HG03045 (cell line): ENCODE measurements around the gene SCAMP2.
A peak's percentile ranks its signal among the peaks of the same experiment; 100 is the strongest.
"Not testable (repeated sequence)": the region's sequence is repeated elsewhere in the genome, so short reads cannot be mapped to it uniquely, and the experiment has no call there.

ENCODE experiments used
- ATAC-seq: cut with Tn5 transposase; IDR thresholded peaks from one replicate; pipeline ENCODE4 v1.9.1; 2021; ENCODE audit warnings: mild to moderate bottlenecking, moderate library complexity; ENCODE audit not compliant: unreplicated experiment

The SCAMP2 gene, protein sequence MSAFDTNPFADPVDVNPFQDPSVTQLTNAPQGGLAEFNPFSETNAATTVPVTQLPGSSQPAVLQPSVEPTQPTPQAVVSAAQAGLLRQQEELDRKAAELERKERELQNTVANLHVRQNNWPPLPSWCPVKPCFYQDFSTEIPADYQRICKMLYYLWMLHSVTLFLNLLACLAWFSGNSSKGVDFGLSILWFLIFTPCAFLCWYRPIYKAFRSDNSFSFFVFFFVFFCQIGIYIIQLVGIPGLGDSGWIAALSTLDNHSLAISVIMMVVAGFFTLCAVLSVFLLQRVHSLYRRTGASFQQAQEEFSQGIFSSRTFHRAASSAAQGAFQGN

DNA sequence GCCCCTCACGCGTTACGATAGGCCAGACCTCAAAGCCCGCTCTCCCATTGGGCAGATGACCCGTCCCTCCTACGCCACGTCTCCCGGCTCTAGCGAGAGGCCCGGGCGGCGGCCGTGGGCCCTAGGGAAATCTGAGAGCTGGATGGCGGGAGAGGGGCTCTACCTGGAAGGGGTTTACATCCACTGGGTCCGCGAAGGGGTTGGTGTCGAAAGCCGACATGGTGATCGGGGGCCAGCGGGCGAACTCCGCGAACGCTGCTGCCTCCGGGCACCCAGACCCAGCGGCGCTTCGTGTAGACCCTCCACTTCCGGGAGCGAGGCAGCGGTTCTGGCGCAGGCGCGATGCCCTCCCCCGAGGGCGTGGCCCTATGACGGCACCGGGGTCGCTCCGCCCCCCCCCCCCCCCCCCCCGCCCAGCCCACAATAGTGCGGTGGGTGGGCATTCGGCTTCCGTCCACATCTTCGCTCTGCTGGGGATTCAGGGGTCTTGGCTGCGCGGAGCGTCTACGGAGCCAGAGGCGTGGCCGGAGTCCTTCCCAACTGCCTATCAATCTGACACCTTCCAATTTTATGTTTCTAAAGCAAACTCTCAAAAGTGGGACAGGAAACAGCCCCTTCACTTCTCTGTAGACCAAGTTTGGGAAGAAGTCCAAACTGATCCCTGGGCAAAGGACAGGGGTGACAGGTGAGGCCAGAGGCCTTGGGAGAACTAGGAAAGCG, at the start of gene SCAMP2:
Gene SCAMP2 (minus strand): TSS at position 330 of the 720 bp plus-strand sequence. CDS start 110 bp downstream, at position 220.
- peak; percentile 82 for ATAC-seq

DNA sequence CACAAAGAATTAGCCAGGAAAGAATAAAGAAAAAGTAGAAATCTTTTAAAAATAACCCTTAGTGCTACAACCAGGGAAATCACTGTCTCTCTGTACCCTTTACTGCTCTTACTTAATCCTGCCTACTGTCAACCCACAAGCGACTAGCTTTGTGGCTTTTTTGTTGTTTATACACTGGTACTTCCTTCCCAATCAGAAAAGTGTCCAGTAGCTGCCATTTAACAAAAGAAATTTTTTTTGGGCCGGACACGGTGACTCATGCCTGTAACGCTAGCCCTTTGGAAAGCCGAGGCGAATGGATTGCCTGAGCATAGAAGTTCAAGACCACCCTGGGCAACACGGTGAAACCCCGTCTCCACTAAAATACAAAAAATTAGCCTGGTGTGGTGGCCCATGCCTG, 47.3 kb upstream of the SCAMP2 start:
- ATAC-seq: no peak

DNA sequence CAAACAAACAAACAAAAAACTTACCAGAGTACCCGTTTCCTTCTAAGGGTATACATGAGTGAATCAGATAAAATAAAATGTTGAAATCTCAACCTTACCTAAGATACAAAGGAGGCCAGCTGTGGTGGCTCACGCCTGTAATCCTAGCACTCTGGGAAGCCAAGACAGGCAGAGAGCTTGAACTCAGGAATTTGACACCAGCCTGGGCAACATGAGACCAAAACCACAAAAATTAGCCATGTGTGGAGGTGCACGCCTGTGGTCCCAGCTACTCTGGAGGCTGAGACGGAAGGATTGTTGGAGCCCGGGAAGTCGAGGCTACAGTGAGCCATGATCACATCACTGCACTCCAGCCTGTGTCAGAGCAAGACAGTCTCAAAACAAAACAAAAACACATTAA, 44.5 kb upstream of the SCAMP2 start:
- no peak for ATAC-seq

DNA sequence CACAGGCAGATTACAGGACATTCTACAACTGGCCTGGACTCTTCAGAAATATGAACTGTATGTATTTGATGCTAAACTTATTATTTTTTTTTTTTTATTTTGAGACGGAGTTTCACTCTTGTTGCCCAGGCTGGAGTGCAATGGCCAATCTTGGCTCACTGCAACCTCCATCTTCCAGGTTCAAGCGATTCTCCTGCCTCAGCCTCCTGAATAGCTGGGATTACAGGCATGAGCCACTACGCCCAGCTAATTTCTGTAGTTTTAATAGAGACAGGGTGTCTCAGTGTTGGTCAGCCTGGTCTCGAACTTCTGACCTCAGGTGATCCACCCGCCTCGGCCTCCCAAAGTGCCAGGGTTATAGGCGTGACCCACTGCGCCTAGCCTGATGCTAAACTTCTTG, 40.6 kb upstream of the SCAMP2 start:
- not testable (repeated sequence) for ATAC-seq

DNA sequence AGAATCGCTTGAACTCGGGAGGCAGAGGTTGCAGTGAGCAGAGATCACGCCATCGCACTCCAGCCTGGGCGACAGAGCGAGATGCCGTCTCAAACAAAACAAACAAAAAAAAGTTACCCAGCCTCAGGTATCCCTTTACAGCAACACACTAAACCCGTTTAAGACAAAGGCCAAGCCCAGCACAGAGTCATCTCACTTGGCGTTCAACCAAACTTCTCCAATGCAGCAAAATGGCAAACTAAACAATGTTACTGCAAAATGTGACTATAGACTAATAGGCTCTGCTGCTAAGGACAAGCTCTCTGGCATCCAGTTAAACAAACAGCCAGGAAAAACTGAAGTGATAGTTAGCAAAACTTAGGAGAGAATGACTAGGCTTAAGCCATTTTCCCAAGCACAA, 39.9 kb upstream of the SCAMP2 start:
- ATAC-seq: no peak

DNA sequence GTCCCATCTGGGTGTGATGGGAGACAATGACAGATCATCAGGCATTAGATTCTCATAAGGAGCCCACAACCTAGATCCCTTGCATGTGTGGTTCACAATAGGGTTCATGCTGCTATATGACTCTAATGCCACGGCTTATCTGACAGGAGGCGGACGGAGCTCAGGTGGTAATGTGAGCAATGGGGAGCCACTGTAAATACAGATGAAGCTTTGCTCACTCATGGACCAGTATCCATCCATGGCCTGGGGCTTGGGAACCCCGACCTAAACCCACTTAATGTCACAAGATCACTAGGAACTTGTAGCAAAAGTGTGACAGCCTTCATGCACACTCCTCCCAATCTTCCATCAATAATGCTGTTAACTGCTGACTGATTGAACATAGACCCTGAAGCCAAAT, 35.5 kb upstream of the SCAMP2 start:
- ATAC-seq: no peak

DNA sequence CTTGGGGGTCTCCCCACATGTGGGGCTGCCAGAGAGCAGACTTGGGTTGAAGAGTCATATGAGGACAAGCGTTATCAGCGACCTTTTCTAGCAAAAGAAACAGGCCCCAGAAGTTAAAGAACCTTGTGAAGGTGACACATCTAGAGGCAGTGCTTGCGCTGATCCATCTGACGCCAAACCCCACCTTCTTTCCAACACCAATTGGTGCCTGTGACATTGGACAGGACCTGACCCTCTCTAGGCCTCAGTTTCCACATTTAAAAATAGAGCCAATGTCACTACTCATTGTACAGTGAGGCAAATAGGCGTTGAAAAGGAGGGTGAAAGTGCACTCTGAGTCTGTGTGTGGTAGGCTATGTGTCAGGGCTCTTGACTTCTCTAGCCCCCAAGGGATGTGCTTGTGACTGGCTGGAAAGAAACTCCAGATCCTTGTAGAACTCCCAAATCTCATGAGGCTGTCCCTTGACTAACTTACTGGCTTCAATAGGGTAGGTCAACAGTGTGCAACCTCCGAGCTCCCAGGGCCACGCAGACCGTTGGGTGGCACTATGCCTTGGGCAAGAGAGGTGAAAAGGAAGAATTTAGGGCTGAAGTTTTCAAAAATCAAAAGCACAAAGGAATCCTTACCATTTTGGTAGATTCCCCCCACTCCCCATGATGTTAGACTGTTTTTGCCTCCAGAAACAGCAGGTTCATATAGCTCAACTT, 34.2 kb upstream of the SCAMP2 start:
- no peak for ATAC-seq

DNA sequence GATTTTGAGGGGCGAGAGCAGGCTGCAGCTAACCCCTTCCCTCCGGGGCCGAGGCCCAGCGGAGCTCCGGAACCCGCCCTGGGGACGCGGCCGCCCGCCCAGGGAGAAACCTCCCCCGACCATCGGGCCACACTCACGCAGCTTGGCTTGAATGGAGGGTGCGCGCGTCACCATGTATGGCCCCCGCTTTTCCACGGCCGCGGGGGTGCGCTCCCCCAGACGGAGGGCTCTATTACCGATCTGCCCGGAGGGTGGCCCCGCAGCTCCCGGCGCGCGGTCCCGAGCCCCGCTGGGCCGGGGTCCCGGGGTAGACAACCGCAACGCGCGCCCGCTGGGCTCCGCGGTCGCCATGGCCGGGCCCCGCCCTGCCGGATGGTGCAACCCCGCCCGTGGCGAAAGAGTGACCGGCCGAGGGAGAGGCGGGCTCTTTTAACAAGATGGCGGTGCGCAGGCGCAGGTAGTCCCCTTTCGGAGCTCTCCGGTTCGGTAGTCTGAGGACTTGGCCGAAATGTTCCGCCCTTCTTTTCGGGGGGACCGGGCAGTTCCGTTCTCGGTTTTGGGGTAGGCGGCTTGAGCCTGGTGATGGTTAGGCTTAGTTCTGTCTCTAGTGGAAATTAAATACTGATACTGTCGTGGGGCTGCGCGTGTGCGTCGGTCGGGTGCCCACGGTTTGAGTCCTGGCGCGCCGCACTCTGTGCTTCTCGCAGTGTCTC, 33.4 kb upstream of the SCAMP2 start, which contains the start of gene FAM219B:
Gene FAM219B (minus strand): TSS at position 402 of the 713 bp plus-strand sequence. CDS start 51 bp downstream, at position 351.
- ATAC-seq: peak; percentile 88

DNA sequence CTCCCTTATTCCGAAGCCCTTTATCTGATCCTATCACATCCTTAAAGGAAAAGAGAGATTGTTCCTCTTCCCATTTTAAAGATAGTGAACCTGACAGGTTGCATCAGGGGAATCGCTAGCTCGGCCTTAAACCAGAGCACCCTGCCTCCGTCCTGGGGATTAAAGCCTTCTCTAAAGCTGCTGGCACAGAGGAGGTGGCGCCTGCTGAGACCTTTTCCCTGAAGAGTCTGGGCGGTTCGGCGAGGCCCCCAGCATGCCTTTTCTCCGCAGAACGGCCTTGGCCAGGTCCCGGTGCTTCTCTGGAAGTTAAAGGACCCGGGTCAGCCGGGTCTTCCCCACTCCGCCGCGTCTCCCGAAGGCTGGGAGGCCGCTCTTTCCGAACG, 32.9 kb upstream of the SCAMP2 start:
- peak; percentile 14 for ATAC-seq

DNA sequence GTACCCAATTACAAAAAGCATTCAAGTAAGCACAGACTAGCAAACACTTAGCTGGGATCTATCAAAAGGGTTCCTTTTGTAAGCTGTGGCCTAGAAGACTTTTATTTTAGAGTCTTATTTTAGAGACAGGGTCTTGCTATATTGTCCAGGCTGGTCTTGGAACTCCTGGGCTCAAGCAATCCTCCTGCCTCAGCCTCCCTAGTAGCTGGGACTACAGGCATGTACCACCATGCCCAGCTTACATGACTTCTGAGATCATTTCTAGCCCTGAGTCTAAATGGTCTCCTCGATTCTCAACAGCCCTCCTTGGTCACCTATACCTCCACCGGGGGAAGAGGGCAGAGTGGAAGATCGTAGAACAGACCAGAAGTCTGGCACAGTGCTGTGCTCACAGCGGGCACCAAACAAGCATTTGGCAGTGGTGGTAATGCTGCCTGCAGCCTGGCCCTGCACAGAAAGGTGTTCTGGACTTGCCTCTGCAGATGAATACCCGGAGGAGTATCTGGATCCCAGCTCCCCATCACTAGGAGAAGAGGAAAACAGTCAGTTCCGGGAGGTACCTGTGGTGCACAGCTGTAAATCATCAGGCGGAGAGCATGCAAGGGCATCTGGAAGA, 31.1 kb upstream of the SCAMP2 start:
- ATAC-seq: no peak

DNA sequence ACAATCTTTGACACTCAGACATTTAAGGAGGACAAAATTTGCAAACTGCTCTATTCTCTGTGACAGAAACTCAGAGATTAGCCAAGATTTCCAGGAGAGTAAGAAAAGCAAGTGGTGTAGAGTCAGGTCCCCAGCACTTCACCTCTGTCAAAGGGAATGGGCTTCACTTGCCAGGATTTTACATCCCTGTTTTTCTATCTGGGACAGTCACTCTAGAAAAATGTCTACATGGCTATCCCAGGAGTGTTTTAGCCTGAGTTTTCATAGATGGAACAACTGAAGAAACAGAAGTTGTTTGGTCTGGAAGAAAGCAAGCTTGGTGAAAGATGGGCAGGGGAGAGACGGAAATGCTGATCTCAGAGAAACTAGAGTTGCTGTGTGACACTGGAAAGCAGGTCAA, 30.5 kb upstream of the SCAMP2 start:
- ATAC-seq: no peak

DNA sequence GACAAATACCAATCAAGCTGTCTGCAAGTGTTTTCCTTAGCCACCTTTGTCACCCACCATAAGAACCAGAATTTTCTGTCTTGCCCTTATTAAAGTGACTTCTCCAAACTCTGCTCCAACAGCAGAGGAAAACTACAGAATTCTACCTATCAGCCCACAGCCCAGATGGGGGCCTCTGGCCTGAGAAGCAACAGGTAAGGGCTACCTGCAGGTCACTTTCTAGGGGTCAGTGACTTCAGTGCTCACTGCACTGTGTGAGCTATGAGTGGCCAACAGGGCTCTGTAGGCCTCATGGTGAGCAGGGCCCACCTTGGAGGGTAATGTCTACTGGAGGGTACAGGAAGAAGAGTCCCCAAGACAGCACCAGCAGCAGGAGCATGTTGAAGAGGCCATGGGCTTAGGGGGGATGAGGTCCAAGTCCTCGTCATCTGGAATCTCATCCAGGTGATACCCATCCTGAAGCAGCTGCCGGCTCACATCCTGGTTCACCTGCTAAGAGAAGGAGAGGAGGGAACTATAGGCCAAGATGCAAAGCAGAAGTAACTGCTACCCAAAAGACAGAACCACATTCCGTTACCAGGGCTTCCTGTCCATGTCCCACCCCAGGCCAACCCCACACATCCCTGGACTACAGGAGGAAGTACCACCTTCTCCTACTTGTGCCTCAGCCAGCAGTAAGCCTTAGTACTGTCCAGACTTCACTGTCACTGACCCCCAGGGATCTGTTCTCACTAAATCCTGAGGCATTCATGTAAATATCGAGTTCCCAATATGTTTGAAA, 29.3 kb upstream of the SCAMP2 start:
- ATAC-seq: no peak

DNA sequence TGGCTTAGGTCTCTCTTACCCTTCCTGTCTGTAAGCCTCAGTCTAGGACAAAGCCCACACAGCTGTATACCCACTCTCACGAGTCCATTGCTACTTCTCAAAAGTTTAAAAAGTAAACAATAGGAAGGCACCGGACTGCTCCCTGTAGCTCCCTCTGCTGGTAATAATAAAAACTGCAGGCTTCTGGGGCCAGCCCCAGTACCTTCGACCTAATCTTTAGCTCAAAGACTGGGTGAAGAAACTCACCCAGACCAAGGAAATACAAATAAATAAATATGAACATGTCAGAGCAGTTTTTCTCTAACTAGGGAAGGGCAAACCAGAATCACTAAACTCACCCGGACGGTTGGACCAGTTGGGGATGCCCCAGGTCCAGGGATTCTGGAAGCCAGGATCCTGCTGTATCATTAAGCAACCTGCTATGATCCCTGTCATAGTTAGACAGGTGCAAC, 28.5 kb upstream of the SCAMP2 start:
- no peak for ATAC-seq

DNA sequence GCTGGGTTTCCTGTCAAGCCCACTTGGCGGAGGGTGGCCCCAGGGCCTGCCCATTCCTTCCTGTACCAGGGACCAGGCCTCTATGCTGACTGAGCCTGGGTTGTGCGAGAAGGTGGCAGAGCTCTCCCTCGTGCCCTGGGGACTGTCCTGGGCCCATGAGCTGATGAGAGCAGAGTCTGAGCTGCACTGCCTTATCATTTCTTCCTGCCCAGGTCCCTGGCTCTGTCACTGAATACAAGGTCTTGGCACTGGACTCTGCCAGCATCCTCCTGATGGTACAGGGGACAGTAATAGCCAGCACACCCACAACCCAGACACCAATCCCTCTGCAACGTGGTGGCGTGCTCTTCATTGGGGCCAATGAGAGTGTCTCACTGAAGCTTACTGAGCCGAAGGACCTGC, 24.1 kb upstream of the SCAMP2 start:
- ATAC-seq: no peak

DNA sequence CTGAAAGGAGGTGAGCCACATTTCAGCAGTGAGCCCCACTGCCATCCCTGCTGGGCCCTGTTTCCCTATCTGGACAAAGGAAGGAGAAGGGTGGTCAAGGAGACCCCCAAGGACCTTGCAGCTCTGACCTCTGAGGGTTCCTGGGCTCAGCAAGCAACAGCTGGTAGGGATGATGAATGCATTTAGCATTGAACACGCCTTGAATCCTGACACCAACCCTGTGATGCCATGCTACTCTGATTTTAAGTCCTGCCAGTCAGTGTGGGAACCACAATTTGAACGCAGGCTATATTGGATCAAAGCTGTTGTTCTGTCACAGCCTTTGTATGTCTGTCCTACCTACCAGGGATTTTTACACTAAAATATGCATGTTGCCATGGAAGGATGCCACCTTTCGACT, 23.2 kb upstream of the SCAMP2 start:
- ATAC-seq: no peak

DNA sequence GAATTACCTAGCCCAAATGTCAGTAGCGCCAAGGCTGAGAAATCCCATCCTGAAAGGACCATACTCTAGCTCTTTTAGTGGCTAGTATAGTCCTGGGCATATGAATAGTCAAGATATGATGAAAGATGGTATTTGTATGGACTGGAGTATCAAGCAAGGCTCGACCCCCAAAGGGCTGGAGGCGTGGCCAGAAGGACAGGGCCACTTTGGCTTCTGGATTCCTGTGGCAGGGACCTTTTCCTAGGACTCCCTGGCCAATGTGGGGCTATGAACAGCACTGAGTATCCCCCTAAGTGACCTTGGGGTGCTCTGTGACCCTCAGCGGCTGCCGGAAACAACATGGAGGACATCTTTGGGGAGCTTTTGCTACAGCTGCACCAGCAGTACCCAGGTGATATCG, 22.7 kb upstream of the SCAMP2 start:
- ATAC-seq: no peak

DNA sequence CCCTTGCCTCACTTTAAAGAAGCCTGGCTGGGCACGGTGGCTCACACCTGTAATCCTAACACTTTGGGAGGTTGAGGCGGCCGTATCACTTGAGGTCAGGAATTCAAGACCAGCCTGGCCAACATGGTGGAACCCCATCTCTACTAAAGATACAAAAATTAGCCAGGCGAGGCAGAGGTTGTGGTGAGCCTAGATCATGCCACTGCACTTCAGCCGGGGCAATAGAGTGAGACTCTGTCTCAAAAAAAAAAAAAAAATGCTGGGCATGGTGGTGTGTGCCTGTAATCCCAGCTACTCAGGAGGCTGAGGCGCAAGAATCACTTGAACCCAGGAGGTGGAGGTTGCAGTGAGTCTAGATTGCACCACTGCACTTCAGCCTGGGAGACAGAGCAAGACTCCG, 21.2 kb upstream of the SCAMP2 start:
- ATAC-seq: not testable (repeated sequence)

DNA sequence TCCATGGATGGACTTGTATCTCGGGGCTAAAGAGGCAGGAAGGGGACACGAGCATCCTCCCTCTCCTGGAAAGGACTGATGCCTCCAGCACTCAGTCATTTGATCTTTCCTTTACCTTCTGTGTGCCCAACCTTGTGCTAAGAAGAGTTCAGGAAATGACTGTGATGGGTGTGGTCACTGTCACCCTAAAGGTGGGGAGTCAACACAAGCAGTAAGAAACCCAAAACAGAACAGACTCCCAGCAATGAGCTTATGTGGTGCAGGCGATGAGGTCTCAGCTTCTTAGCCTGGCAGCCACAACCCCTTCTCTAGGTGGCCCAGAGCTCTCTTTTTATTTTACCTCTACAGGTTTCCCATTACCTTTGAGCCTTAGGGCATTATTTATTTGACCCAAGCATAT, 20.5 kb upstream of the SCAMP2 start:
- ATAC-seq: no peak

DNA sequence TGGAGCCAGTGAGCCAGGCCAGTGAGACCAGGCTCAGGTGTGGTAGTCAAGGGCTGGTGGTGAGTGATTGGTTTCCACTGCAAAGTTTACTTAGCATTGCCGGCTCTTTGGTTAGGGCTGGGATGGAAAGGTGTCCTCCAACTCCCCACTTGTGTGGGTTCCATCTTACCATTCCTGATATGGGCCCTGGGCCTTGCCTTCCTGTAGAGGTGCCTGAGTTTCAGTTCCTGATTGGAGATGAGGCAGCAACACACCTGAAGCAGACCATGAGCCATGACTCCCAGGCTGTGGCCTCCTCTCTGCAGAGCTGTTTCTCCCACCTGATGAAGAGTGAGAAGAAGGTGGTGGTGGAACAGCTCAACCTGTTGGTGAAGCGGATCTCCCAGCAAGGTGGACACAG, 19.8 kb upstream of the SCAMP2 start:
- no peak for ATAC-seq

DNA sequence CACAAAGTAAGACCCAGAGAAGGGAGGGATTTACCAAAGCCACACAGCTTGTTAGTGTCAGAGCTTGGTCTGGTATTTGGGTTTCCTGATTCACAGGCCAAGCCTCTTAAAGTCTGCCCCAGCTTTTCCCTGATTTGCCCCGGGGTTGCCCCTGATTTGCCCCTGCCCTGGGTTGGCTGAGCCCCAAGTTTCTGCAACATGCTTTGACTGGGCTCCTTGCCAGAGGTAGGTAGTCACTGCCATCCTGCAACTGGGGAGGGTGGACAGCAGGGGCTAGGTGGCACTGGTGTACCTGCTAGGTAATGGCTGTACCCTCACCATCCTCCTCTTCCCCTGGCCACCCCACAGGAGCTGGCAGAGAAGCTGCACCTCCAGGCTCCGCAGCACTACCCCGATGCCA, 19.1 kb upstream of the SCAMP2 start:
- ATAC-seq: no peak
